Gastroesophageal sphincter (tissue), 4 donors: ENCODE results near the gene CTNNA2. TPM values are rescaled to one million over a fixed set of nuclear protein-coding genes. Genes with fewer than 3 reads are reported as not detected.

Experiments used
- ATAC-seq: fragments of 150-250 bp; one replicate; pipeline ENCODE4 v1.9.1; 2016; ENCODE audit warnings: mild to moderate bottlenecking, moderate library complexity
- H3K27ac ChIP-seq, 4 donors: fragments of 200-600 bp; sonication (generic) in 3 of 4; 1 replicate in 3 of 4; 2 replicates in 1 of 4; pipeline ENCODE4 v1.5.1; 2016 to 2019
- H3K27me3 ChIP-seq: fragments of 200-600 bp; sonication (generic); one replicate; pipeline ENCODE4 v1.5.1; 2019
- H3K36me3 ChIP-seq, 2 donors: fragments of 200-600 bp; sonication (generic); one replicate each; pipeline ENCODE4 v1.5.1; 2019; ENCODE audit warnings: control low read depth in 1 of 2
- H3K4me1 ChIP-seq, 3 donors: fragments of 200-600 bp; sonication (generic); 1 replicate in 2 of 3; 2 replicates in 1 of 3; pipeline ENCODE4 v1.5.1; 2016 to 2019; ENCODE audit warnings: control low read depth in 2 of 3
- H3K4me3 ChIP-seq, 2 donors: fragments of 200-600 bp; sonication (generic); one replicate each; pipeline ENCODE4 v1.5.1; 2019; ENCODE audit warnings: mild to moderate bottlenecking in 1 of 2, moderate library complexity in 1 of 2
- H3K9me3 ChIP-seq, 3 donors: fragments of 200-600 bp; sonication (generic); one replicate each; pipeline ENCODE4 v1.5.1; 2017 to 2019; ENCODE audit warnings: control low read depth in 2 of 3
- CTCF ChIP-seq, 4 experiments: fragments of 200-600 bp in 2 of 4; fragments of 450-650 bp in 2 of 4; sonication (generic) in 1 of 4; IDR thresholded peaks; one replicate each; pipeline ENCODE4 v1.5.1; 2017 to 2019; ENCODE audit warnings: antibody characterized with exemption in 4 of 4, mild to moderate bottlenecking in 2 of 4, moderate library complexity in 2 of 4
- EP300 ChIP-seq: sonication (generic); formaldehyde crosslinking; IDR thresholded peaks from one replicate; pipeline ENCODE4 v1.6.1; 2017; ENCODE audit warnings: antibody characterized with exemption, mild to moderate bottlenecking
- POLR2A ChIP-seq, 2 donors: fragments of 450-650 bp; IDR thresholded peaks; one replicate each; pipeline ENCODE4 v1.6.1; 2017; ENCODE audit warnings: antibody characterized with exemption in 2 of 2, mild to moderate bottlenecking in 2 of 2, moderate library complexity in 1 of 2
- POLR2AphosphoS5 ChIP-seq: sonication (generic); formaldehyde crosslinking; IDR thresholded peaks from one replicate; pipeline ENCODE4 v1.6.1; 2017; ENCODE audit warnings: antibody characterized with exemption
- WGBS, 2 donors: methylation state at CpG; one replicate each; pipeline ENCODE4 v1.1.5; 2018; ENCODE audit warnings: low coverage in 1 of 2; 5-methylcytosine and 5-hydroxymethylcytosine counted together
- total RNA-seq, 4 donors: library from RNA; depleted of rRNA; stranded (reverse); fragments of >200 nt; gene quantifications; one replicate each; pipeline ENCODE4 v1.1.0, GENCODE V29; 2016

The CTNNA2 gene
- total RNA-seq, 4 donors from 2014 or later, result 0.15 to 4.2 (median 0.68) TPM

GRCh38 chr2:80257450-80257849 is 744.6 kb downstream of the CTNNA2 start:
- WGBS, 2 donors, result 83 to 87% methylated on average over 1 to 4 of the region's 4 CpGs
- no peaks in the 10 kb centered on the region for H3K27me3 ChIP-seq
- H3K27ac ChIP-seq, result no peak overlapping the region
- ATAC-seq, result no peak
- H3K4me1 ChIP-seq, result no peaks in the 10 kb centered on the region
- no peaks in the 10 kb centered on the region for H3K36me3 ChIP-seq
- no peaks in the 10 kb centered on the region for H3K9me3 ChIP-seq
- no peak overlapping the region for H3K4me3 ChIP-seq
- TF ChIP-seq POLR2A (IDR thresholded peaks at IDR 0.05) (no peak), CTCF (IDR thresholded peaks at IDR 0.05) (no peak), EP300 (no peak), POLR2AphosphoS5 (no peak)

GRCh38 chr2:80258341-80258740 is 745.5 kb downstream of the CTNNA2 start:
- H3K36me3 ChIP-seq, result no peaks in the 10 kb centered on the region
- no peaks in the 10 kb centered on the region for H3K4me1 ChIP-seq
- no peak overlapping the region for H3K27ac ChIP-seq
- H3K9me3 ChIP-seq, result no peaks in the 10 kb centered on the region
- TF ChIP-seq CTCF (IDR thresholded peaks at IDR 0.05) (no peak), EP300 (no peak), POLR2A (IDR thresholded peaks at IDR 0.05) (no peak), POLR2AphosphoS5 (no peak)
- no peak for ATAC-seq
- H3K27me3 ChIP-seq, result no peaks in the 10 kb centered on the region
- 74 to 78% methylated on average over 1 to 5 of the region's 5 CpGs for WGBS, 2 donors
- H3K4me3 ChIP-seq, result no peak overlapping the region

DNA sequence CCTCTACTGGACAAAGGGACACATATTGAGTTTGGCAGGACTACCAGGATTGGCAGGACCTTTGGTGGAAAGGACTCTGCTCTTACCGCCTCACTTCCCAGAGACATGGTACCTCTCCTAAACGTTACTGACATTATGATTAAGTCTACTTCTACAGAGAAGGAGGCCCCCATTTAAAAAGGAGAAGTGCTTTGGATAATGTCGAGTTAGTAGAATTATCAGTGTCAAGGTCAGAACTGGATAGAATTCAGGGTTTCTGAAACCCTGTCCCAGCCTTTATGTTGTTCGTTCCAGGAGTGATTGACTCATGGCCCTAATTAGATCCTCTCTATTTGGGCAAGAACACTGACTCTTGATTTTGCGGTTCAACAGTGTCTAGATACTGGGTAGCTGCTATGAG is 745.9 kb downstream of the CTNNA2 start:
- Histone ChIP-seq H3K4me3 (no peak overlapping the region), H3K9me3 (no peaks in the 10 kb centered on the region), H3K27me3 (no peaks in the 10 kb centered on the region), H3K27ac (no peak overlapping the region), H3K36me3 (no peaks in the 10 kb centered on the region), H3K4me1 (no peaks in the 10 kb centered on the region)
- WGBS, 2 donors, result 90 to 95% methylated on average over 3 to 5 of the region's 5 CpGs
- no peak for ATAC-seq
- TF ChIP-seq EP300, result no peak
- TF ChIP-seq POLR2AphosphoS5, result no peak

- 75 to 83% methylated on average over 2 of the region's 3 CpGs for WGBS, 2 donors
- TF ChIP-seq CTCF (IDR thresholded peaks at IDR 0.05) (no peak), EP300 (no peak), POLR2AphosphoS5 (no peak), POLR2A (IDR thresholded peaks at IDR 0.05) (no peak)
- H3K9me3 ChIP-seq, result no peaks in the 10 kb centered on the region
- H3K4me3 ChIP-seq, result no peak overlapping the region
- no peaks in the 10 kb centered on the region for H3K27me3 ChIP-seq
- H3K27ac ChIP-seq, result no peak overlapping the region
- no peaks in the 10 kb centered on the region for H3K36me3 ChIP-seq
- ATAC-seq, result no peak
- H3K4me1 ChIP-seq, result no peaks in the 10 kb centered on the region
Observed at GRCh38 chr2:80259292-80259691, 746.4 kb downstream of the CTNNA2 start.

DNA sequence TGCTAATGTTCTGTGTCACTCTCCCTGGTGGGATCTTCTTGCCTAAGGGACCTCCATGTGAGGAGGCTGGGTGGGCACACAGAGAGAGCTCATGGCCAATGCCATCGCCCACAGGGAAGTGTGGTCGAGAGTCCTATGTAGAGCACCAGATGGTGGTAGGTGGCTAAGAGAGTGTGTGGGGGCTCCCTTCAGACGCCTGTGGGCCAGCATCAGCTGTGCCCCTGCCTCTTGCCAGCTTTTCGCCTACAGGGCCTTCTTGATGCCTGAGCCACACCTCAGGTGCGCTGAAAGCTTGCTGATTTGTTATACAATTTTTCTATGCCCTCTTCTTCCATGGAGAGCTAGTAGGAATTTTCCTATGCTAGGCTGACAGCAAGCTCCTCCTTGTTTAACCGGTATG is 753.4 kb downstream of the CTNNA2 start:
- Histone ChIP-seq H3K9me3 (no peaks in the 10 kb centered on the region), H3K27me3 (no peaks in the 10 kb centered on the region), H3K4me3 (no peak overlapping the region), H3K36me3 (no peaks in the 10 kb centered on the region), H3K4me1 (no peaks in the 10 kb centered on the region), H3K27ac (no peak overlapping the region)
- no peak for ATAC-seq
- WGBS, 2 donors, result 72 to 90% methylated on average over 2 to 3 of the region's 6 CpGs
- TF ChIP-seq POLR2AphosphoS5 (no peak), POLR2A (IDR thresholded peaks at IDR 0.05) (no peak), EP300 (no peak), CTCF (IDR thresholded peaks at IDR 0.05) (no peak)

DNA sequence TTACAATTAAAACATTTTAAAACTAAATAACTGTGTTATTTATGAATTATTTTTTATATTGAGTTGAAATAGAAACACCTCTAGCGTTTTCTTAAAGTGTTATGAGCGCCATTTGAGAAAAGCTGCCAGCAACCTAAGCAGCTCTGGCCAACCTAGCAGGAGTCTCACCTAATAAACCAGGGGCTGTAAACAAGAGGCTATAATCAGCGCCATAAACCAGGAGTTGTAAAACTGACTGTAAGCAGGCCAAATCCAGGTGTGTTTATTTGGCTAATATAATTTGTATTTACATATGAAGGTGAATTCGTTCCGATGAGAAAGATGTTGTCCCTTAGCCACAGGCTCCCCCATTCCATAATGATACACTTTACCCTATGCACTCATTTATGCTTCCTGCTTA is 757.0 kb downstream of the CTNNA2 start:
- 84 to 91% methylated on average over 5 of the region's 5 CpGs for WGBS, 2 donors

More for the DNA sequence above, 757.0 kb downstream of the CTNNA2 start:
- H3K4me1 ChIP-seq, result no peaks in the 10 kb centered on the region
- H3K4me3 ChIP-seq, result no peak overlapping the region
- ATAC-seq, result no peak
- H3K9me3 ChIP-seq, result no peaks in the 10 kb centered on the region
- H3K36me3 ChIP-seq, result no peaks in the 10 kb centered on the region
- no peak for TF ChIP-seq CTCF (IDR thresholded peaks at IDR 0.05)
- TF ChIP-seq EP300, result no peak
- no peak for TF ChIP-seq POLR2A (IDR thresholded peaks at IDR 0.05)
- no peak for TF ChIP-seq POLR2AphosphoS5
- H3K27ac ChIP-seq, result no peak overlapping the region
- H3K27me3 ChIP-seq, result no peaks in the 10 kb centered on the region
